Ovary (tissue), 9 donors: ENCODE results near the gene NAPB. TPM values are rescaled to one million over a fixed set of nuclear protein-coding genes. Genes with fewer than 3 reads are reported as not detected.

Experiments
- DNase-seq, 5 donors: peaks; one replicate each; pipeline ENCODE4 v3.0.0-alpha.2; 2019 to 2020
- H3K27ac ChIP-seq, 2 donors: fragments of 200-600 bp; one replicate each; pipeline versions ENCODE4 v1.5.1 to v1.8.0; 2019 to 2022
- H3K27me3 ChIP-seq: fragments of 200-600 bp; one replicate; pipeline ENCODE4 v1.8.0; 2022
- H3K36me3 ChIP-seq: fragments of 200-600 bp; sonication (generic); one replicate; pipeline ENCODE4 v1.5.1; 2019
- H3K4me1 ChIP-seq: one replicate; pipeline ENCODE4 v1.8.1; 2013; ENCODE audit warnings: mild to moderate bottlenecking, moderate library complexity; ENCODE audit not compliant: insufficient read depth
- H3K4me3 ChIP-seq: fragments of 200-600 bp; sonication (generic); one replicate; pipeline ENCODE4 v1.5.1; 2017
- H3K9me3 ChIP-seq, 2 donors: fragments of 200-600 bp in 1 of 2; sonication (generic) in 1 of 2; one replicate each; pipeline versions ENCODE4 v1.5.1 to v1.8.1; 2013 to 2019; ENCODE audit warnings: mild to moderate bottlenecking in 1 of 2, moderate library complexity in 1 of 2
- EP300 ChIP-seq: sonication (generic); formaldehyde crosslinking; IDR thresholded peaks from one replicate; pipeline ENCODE4 v1.6.1; 2017; ENCODE audit warnings: antibody characterized with exemption
- POLR2A ChIP-seq: fragments of 450-650 bp; IDR thresholded peaks from one replicate; pipeline ENCODE4 v1.6.1; 2017; ENCODE audit warnings: antibody characterized with exemption, mild to moderate bottlenecking, moderate library complexity
- WGBS, 3 donors: extraction: QIAGEN DNeasy Blood & Tissue Kit in 1 of 3; methylation state at CpG; one replicate each; pipeline versions ENCODE4 v1.1.5 to v1.1.7; 2013 to 2017; 5-methylcytosine and 5-hydroxymethylcytosine counted together
- intact Hi-C, 4 donors: fragments of 100-400 bp; cut with DNase I; formaldehyde crosslinking; loops; one replicate each; pipeline versions ENCODE4 v1.11.0 to v1.15.1; 2022 to 2023
- polyA plus RNA-seq, 2 donors: library from polyadenylated mRNA; stranded (reverse); fragments of 200-250 nt in 1 of 2; fragments of 350-450 nt in 1 of 2; fragmentation: Illumina TruSeq in 1 of 2; extraction: RNeasy Lipid Tissue Mini Kit (QIAGEN cat#74804) in 1 of 2; gene quantifications; one replicate each; pipeline ENCODE4 v1.2.3, GENCODE V29; 2013 to 2014
- total RNA-seq, 7 donors: library from RNA; depleted of rRNA in 2 of 7; stranded (reverse); fragments of >200 nt in 2 of 7; fragmentation: NEBNext Ultra II Directional in 3 of 7; extraction: Animal tissue kit (Norgen Biotek cat#: 25700) in 3 of 7; gene quantifications; one replicate each; pipeline versions ENCODE4 v1.1.0 to v1.2.4, GENCODE V29; 2016 to 2023
- TF ChIP-seq, protein P1 (sequence below), 3 donors: fragments of 450-650 bp in 2 of 3; fragments of 200-600 bp in 1 of 3; IDR thresholded peaks; one replicate each; pipeline versions ENCODE4 v1.5.1 to v1.8.0; 2016 to 2022; ENCODE audit warnings: antibody characterized with exemption in 3 of 3, mild to moderate bottlenecking in 1 of 3
- donor health status: DM: no; HTN: no; CAD: no; lungs with moderate emphysema.
- donor health status: DM: no; HTN: no; CAD: no.
- donor health status: Bipolar disorder and iron deficiency.
- donor health status: DM: yes; HTN: yes; CAD: no.
- donor health status: DM: no; HTN: no; CAD: no.
- donor health status: DM: yes; HTN: yes; CAD: no.

The NAPB gene
- total and polyA plus RNA-seq, 9 donors, result 9.3 to 17.9 (median 12.9) TPM

DNA sequence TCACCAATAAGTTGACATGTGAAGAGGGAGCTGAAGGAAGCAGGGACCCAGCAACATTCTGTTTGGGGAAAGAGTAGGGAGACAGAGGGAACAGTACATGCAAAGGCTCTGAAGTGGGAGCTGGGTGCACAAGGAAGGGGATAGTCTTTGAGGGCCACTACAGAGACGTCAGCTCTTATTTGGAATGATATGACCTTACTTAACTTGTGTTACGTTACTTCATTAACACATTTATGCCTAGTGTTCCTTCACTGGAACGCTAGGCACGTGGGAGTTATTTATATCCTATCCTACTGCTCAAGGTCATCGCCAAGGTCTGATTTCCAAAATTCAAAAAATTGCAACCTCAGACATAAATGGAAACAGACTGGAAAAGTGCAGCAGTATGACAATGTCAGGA, 20.2 kb downstream of the NAPB start:
- Histone ChIP-seq H3K36me3 (no peaks in the 10 kb centered on the region), H3K27ac (no peak overlapping the region), H3K9me3 (no peaks in the 10 kb centered on the region), H3K4me3 (no peak overlapping the region), H3K27me3 (no peaks in the 10 kb centered on the region), H3K4me1 (peaks cover 21% of the 10 kb centered on the region)
- 7 to 32% (median 11%) methylated on average over 5 of the region's 5 CpGs for whole genome bisulfite sequencing, 3 donors
- TF ChIP-seq POLR2A (no peak), EP300 (no peak)
- intact Hi-C loops, result no loop called here
- no peak for DNase-seq

DNA sequence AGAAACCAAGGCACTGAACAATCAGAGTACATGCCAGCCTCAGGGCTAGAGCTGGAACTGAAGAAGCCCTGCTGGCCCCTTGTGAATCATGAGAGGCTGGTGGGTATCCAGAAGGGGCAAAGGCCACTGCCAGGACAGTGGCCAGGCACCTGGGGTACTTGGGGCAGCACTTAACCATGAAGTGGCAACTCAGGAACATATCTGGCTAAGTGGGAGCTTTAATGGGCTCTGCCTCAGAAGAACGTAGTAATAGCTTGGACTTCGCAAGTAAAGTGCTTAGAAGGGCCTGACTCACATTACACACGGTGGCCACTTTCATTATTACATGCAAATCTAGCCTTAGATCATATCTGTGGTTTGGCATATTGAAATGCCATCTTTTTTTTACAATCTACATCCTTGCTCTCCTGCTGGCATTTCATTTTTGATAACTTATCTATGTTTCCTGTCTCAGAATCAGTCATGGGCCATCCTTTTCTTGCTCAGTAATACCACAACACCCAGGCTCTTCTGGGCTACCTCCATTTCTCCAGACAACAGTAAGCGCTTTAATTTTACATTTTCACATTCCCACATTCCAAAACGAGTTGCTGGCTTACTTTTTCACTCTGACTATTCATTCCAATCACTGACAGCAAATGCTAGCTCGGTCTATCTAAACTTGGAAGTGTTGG, 21.6 kb downstream of the NAPB start:
- H3K9me3 ChIP-seq, result no peaks in the 10 kb centered on the region
- no peak overlapping the region for H3K4me3 ChIP-seq
- TF ChIP-seq EP300 (no peak), POLR2A (no peak)
- TF ChIP-seq, protein P1, sequence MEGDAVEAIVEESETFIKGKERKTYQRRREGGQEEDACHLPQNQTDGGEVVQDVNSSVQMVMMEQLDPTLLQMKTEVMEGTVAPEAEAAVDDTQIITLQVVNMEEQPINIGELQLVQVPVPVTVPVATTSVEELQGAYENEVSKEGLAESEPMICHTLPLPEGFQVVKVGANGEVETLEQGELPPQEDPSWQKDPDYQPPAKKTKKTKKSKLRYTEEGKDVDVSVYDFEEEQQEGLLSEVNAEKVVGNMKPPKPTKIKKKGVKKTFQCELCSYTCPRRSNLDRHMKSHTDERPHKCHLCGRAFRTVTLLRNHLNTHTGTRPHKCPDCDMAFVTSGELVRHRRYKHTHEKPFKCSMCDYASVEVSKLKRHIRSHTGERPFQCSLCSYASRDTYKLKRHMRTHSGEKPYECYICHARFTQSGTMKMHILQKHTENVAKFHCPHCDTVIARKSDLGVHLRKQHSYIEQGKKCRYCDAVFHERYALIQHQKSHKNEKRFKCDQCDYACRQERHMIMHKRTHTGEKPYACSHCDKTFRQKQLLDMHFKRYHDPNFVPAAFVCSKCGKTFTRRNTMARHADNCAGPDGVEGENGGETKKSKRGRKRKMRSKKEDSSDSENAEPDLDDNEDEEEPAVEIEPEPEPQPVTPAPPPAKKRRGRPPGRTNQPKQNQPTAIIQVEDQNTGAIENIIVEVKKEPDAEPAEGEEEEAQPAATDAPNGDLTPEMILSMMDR (IDR thresholded peaks at IDR 0.05), result no peak
- no peaks in the 10 kb centered on the region for H3K27me3 ChIP-seq
- 80 to 81% (median 80%) methylated on average over 6 of the region's 6 CpGs for WGBS, 3 donors
- peaks cover 21% of the 10 kb centered on the region for H3K4me1 ChIP-seq
- no peak for DNase-seq
- intact Hi-C loops, result no loop called here
- H3K27ac ChIP-seq, result no peak overlapping the region
- H3K36me3 ChIP-seq, result no peaks in the 10 kb centered on the region

DNA sequence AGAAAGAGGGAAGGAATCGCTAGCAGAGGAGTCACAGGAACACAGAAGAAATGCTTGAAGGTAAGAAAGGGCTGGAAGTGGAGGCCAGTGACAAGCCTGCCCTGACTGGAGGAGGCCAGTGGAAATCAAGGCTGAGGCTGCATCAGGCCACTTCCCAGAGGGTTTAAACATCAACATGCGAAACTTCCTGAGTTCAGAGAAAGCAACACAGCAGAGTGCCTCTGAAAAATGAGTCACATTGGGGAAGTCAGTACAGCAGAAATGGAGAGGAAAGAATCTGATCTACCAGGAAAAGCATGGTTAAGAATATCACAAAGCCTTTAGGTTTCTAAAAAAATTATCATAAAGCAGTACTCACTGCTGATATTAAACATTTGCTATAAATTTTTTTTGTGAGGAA, 23.3 kb downstream of the NAPB start:
- no peaks in the 10 kb centered on the region for H3K9me3 ChIP-seq
- DNase-seq, result no peak
- H3K27ac ChIP-seq, result no peak overlapping the region
- no peaks in the 10 kb centered on the region for H3K27me3 ChIP-seq
- H3K36me3 ChIP-seq, result no peaks in the 10 kb centered on the region
- intact Hi-C loops, result no loop called here
- WGBS, 3 donors, result 86 to 91% (median 89%) methylated on average over 2 of the region's 2 CpGs
- TF ChIP-seq POLR2A, result no peak
- no peak for TF ChIP-seq EP300
- TF ChIP-seq, protein P1 (IDR thresholded peaks at IDR 0.05), result no peak
- no peak overlapping the region for H3K4me3 ChIP-seq
- H3K4me1 ChIP-seq, result peaks cover 15% of the 10 kb centered on the region

DNA sequence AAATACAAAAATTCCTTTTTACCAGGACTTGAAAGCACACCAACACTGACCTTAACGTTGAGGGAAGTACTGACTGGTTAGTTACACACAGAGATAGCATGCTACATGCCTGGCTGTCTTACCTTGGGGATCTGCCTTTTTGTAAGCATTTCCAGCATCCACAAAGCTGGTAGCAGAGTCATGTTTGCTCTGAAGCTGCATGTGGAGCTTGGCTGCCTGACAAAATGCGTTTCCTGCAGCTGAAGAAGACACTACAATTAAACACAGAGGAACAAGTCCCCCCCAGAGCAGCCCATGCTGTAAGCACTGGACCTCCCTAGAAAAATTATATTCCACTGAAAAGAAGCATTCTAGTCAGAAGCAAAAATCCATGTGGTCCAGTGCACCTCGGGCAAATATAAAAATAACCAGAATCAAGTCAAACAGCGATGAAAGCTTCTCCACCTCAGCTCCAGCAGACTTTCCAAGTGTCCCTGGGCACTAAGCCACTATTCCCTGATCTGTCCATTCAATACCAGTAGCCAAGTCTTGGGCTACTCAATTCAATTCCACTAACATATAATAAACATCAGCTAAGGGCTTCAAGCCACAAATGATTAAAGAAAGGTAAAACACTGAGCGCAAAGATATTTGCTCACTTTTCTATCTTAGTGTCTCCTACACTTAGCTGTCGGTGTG, 24.2 kb downstream of the NAPB start:
- TF ChIP-seq EP300 (no peak), POLR2A (no peak)
- TF ChIP-seq, protein P1 (IDR thresholded peaks at IDR 0.05), result no peak
- Histone ChIP-seq H3K9me3 (no peaks in the 10 kb centered on the region), H3K27ac (no peak overlapping the region), H3K27me3 (no peaks in the 10 kb centered on the region), H3K4me1 (peaks cover 15% of the 10 kb centered on the region), H3K36me3 (no peaks in the 10 kb centered on the region), H3K4me3 (no peak overlapping the region)
- intact Hi-C loops, result no loop called here
- WGBS, 3 donors, result 35 to 55% (median 42%) methylated on average over 6 of the region's 6 CpGs
- DNase-seq, result no peak
